ENCODE data around the gene ITGAD. TPM values are rescaled to one million over a fixed set of nuclear protein-coding genes. Genes with fewer than 3 reads are reported as not detected.
A peak's percentile ranks its signal among the peaks of the same experiment; 100 is the strongest.

ITGAD gene
- total and polyA plus RNA-seq, 2 donors from 2014 or later, result 0.13 TPM; not detected in 1

DNA sequence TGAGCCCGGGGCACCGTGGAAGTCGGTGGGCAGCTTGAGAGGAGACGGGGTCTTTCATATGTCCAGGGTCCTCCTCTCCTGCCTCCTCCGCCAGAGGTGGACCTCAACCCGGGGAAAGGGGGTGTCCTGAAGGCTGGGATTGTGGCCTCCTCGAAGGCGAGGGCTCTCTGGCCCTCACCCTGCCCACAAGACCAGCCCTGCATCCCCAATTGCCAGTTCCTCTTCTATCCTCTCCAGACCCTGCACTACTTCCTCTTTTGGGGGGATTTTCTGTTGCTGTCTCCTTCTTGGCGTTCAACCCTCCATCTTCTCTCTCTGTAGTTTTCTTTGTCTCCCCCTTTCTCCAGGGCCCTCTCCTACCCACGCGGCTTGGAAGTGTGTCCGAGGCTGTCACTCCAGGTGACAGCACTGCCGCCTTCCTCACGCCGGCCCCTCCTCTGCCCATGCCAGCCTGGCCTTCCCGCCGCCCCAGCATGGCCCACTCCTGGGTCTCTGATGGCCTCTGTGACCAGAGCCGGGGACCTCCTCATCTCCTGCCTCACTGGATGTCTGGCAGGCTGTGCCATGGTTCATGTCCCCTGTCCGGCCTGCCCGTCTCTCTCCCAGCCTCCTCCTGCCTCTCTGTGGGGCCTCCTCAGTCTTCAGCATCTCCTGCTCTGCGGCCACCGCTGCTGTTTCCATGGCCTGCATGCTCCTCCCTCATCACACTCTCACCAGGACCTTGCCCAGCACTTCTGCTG, 40.6 kb upstream of the ITGAD start:
- H3K27me3 ChIP-seq (ENCODE audit: control insufficient read depth, insufficient read depth, low read length), result no peaks in the 10 kb centered on the region
- no peaks in the 10 kb centered on the region for H3K36me3 ChIP-seq (ENCODE audit: control insufficient read depth in 2 of 3, insufficient read depth in 3 of 3, low read length in 3 of 3)
- no peaks in the 10 kb centered on the region for H3K4me1 ChIP-seq (ENCODE audit: control insufficient read depth in 2 of 3, insufficient read depth in 2 of 3, low read depth in 1 of 3, low read length in 3 of 3)
- TF ChIP-seq, protein P1, sequence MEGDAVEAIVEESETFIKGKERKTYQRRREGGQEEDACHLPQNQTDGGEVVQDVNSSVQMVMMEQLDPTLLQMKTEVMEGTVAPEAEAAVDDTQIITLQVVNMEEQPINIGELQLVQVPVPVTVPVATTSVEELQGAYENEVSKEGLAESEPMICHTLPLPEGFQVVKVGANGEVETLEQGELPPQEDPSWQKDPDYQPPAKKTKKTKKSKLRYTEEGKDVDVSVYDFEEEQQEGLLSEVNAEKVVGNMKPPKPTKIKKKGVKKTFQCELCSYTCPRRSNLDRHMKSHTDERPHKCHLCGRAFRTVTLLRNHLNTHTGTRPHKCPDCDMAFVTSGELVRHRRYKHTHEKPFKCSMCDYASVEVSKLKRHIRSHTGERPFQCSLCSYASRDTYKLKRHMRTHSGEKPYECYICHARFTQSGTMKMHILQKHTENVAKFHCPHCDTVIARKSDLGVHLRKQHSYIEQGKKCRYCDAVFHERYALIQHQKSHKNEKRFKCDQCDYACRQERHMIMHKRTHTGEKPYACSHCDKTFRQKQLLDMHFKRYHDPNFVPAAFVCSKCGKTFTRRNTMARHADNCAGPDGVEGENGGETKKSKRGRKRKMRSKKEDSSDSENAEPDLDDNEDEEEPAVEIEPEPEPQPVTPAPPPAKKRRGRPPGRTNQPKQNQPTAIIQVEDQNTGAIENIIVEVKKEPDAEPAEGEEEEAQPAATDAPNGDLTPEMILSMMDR (IDR thresholded peaks at IDR 0.05; ENCODE audit: borderline replicate concordance, extremely low read depth, insufficient read depth), result no peak
- no peak overlapping the region for H3K4me3 ChIP-seq (ENCODE audit: low read length in 3 of 3)
- intact Hi-C loops (cut with DNase I), result no loop called here
- FAIRE-seq, result no peak
- no peak overlapping the region for H3K9ac ChIP-seq (ENCODE audit: low read length in 3 of 3)
- no peak overlapping the region for H3K27ac ChIP-seq (ENCODE audit: low read depth in 2 of 2, low read length in 2 of 2)
- H3K9me3 ChIP-seq (ENCODE audit: control insufficient read depth in 2 of 3, insufficient read depth in 1 of 3, low read length in 3 of 3), result no peaks in the 10 kb centered on the region
- peak in 1 of 5 donors; percentile 55 for DNase-seq

DNA sequence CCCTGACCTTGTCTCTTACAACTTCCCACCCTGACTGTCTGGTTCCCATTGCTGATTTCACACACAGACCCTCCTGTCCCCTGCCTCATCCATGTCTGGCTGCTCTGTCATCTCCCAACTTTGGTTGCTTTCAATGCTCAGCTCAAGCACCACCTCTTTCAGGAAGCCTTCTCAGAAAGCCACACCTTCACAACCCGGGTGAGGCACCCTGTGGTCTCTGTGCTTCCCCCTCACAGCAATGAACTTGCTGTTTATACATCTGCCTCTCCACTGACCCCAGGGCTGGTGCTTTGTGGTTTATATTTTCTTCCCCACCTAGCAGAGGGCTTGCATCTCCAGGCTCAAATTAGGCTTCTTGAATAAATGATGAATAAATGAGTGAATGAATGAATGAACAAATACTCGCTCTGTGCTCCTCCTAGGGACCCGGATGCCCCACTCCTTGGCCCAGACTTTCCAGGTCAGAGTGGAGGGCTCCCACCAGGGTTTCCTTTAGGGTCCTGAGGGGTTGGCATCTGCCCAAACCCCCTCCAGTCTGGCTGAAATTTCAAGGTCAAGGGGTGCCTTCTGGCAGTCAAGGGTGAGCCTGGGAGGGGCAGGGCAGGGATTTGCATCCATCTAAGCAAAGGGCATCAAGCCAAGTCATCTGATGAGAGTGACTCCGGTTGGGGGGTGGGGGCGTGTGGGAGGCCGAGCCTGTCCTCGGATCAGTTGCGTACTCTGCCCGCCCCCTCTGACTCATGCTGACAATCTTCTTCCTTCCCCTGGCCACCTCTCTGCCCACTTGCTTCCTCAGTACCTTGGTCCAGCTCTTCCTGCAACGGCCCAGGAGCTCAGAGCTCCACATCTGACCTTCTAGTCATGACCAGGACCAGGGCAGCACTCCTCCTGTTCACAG, 38.5 kb upstream of the ITGAD start, which contains the start of gene ITGAX:
TSS of gene ITGAX (plus strand) at position 783 of the 898 bp plus-strand sequence. CDS start at position 862, 79 bp downstream.
- Histone ChIP-seq H3K27ac (ENCODE audit: low read depth in 2 of 2, low read length in 2 of 2) (no peak within 1 kb of the TSS), H3K36me3 (ENCODE audit: control insufficient read depth in 2 of 3, insufficient read depth in 3 of 3, low read length in 3 of 3) (no peaks in the 10 kb centered on the region), H3K9ac (ENCODE audit: low read length in 3 of 3) (no peak within 1 kb of the TSS), H3K9me3 (ENCODE audit: control insufficient read depth in 2 of 3, insufficient read depth in 1 of 3, low read length in 3 of 3) (no peaks in the 10 kb centered on the region), H3K4me1 (ENCODE audit: control insufficient read depth in 2 of 3, insufficient read depth in 2 of 3, low read depth in 1 of 3, low read length in 3 of 3) (no peaks in the 10 kb centered on the region), H3K4me3 (ENCODE audit: low read length in 3 of 3) (no peak within 1 kb of the TSS), H3K27me3 (ENCODE audit: control insufficient read depth, insufficient read depth, low read length) (no peaks in the 10 kb centered on the region)
- peak in 3 of 5 donors; percentile 5 to 77 (median 31) for DNase-seq
- TF ChIP-seq, protein P1 (IDR thresholded peaks at IDR 0.05; ENCODE audit: borderline replicate concordance, extremely low read depth, insufficient read depth), result no peak
- no peak for FAIRE-seq
- intact Hi-C loops (cut with DNase I), result no loop called here

DNA sequence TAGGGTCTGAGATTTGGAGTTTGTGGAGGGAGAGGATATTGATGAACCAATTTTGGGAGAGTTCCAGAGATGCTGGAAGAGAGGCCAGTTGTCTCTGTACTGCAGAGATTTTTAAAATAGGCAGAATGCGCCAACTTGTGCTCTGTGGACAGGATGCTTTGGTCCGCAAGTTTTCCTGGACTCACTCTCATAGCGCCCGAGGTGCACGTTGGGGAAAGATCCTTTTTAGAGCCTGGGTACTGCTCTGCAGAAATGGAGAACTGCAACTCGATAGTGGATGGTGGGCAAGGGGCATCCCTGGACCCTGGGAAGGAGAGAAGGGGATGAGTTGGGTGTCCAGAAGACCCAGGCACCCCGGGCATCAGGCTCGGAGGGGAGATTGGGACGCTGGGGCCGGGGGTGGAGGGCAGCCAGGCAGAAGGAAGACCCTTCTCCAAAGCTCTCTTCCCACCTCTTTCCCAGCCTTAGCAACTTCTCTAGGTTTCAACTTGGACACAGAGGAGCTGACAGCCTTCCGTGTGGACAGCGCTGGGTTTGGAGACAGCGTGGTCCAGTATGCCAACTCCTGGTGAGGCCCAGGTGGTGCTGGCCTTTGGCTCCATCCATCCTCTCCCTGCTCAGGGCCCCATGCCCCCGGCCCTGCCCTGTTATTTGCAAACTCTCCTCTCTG, 37.6 kb upstream of the ITGAD start:
- Histone ChIP-seq H3K27me3 (ENCODE audit: control insufficient read depth, insufficient read depth, low read length) (no peaks in the 10 kb centered on the region), H3K36me3 (ENCODE audit: control insufficient read depth in 2 of 3, insufficient read depth in 3 of 3, low read length in 3 of 3) (no peaks in the 10 kb centered on the region), H3K4me3 (ENCODE audit: low read length in 3 of 3) (no peak overlapping the region), H3K9me3 (ENCODE audit: control insufficient read depth in 2 of 3, insufficient read depth in 1 of 3, low read length in 3 of 3) (no peaks in the 10 kb centered on the region), H3K9ac (ENCODE audit: low read length in 3 of 3) (no peak overlapping the region), H3K27ac (ENCODE audit: low read depth in 2 of 2, low read length in 2 of 2) (no peak overlapping the region), H3K4me1 (ENCODE audit: control insufficient read depth in 2 of 3, insufficient read depth in 2 of 3, low read depth in 1 of 3, low read length in 3 of 3) (no peaks in the 10 kb centered on the region)
- DNase-seq (peak in 1 of 5 donors; percentile 62), FAIRE-seq (no peak)
- TF ChIP-seq, protein P1 (IDR thresholded peaks at IDR 0.05; ENCODE audit: borderline replicate concordance, extremely low read depth, insufficient read depth), result no peak
- intact Hi-C loops (cut with DNase I), result no loop called here

All from kidney (tissue), 14 donors.